ENCODE results near the gene NANP.

GRCh38 chr20:25600632-25601031, 23.2 kb downstream of the NANP start:
- no peak for TF ChIP-seq ZFX (IDR thresholded peaks at IDR 0.05; ENCODE audit: borderline replicate concordance)
- TF ChIP-seq, protein P1, sequence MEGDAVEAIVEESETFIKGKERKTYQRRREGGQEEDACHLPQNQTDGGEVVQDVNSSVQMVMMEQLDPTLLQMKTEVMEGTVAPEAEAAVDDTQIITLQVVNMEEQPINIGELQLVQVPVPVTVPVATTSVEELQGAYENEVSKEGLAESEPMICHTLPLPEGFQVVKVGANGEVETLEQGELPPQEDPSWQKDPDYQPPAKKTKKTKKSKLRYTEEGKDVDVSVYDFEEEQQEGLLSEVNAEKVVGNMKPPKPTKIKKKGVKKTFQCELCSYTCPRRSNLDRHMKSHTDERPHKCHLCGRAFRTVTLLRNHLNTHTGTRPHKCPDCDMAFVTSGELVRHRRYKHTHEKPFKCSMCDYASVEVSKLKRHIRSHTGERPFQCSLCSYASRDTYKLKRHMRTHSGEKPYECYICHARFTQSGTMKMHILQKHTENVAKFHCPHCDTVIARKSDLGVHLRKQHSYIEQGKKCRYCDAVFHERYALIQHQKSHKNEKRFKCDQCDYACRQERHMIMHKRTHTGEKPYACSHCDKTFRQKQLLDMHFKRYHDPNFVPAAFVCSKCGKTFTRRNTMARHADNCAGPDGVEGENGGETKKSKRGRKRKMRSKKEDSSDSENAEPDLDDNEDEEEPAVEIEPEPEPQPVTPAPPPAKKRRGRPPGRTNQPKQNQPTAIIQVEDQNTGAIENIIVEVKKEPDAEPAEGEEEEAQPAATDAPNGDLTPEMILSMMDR (IDR thresholded peaks at IDR 0.05), result no peak

Measured in 22Rv1 (cell line).